Peyer's patch (tissue), 4 donors: ENCODE measurements around the gene ZBTB42. TPM values are rescaled to one million over a fixed set of nuclear protein-coding genes. Genes with fewer than 3 reads are reported as not detected.

ENCODE experiments used
- DNase-seq, 3 donors: peaks; one replicate each; pipeline ENCODE4 v3.0.0-alpha.2; 2017 to 2019
- H3K27ac ChIP-seq, 4 donors: fragments of 200-600 bp; sonication (generic); one replicate each; pipeline ENCODE4 v1.5.1; 2016 to 2019
- H3K27me3 ChIP-seq, 2 donors: fragments of 200-600 bp; sonication (generic); one replicate each; pipeline ENCODE4 v1.5.1; 2019
- H3K36me3 ChIP-seq, 3 donors: fragments of 200-600 bp; sonication (generic); one replicate each; pipeline ENCODE4 v1.5.1; 2016 to 2019
- H3K4me1 ChIP-seq, 4 donors: fragments of 200-600 bp; sonication (generic); one replicate each; pipeline ENCODE4 v1.5.1; 2016 to 2019
- H3K4me3 ChIP-seq, 4 donors: fragments of 200-600 bp; sonication (generic); 1 replicate in 3 of 4; 2 replicates in 1 of 4; pipeline ENCODE4 v1.5.1; 2016 to 2019; ENCODE audit warnings: mild to moderate bottlenecking in 1 of 4
- H3K9me3 ChIP-seq, 4 donors: fragments of 200-600 bp; sonication (generic); one replicate each; pipeline ENCODE4 v1.5.1; 2016 to 2019; ENCODE audit warnings: mild to moderate bottlenecking in 1 of 4
- CTCF ChIP-seq, 6 experiments: fragments of 450-650 bp in 4 of 6; fragments of 200-600 bp in 2 of 6; sonication (generic) in 1 of 6; IDR thresholded peaks; one replicate each; pipeline ENCODE4 v1.5.1; 2017 to 2019; ENCODE audit warnings: antibody characterized with exemption in 6 of 6, mild to moderate bottlenecking in 3 of 6, moderate library complexity in 1 of 6
- POLR2A ChIP-seq, 2 donors: fragments of 450-650 bp; IDR thresholded peaks; one replicate each; pipeline ENCODE4 v1.5.1; 2017; ENCODE audit warnings: antibody characterized with exemption in 2 of 2, mild to moderate bottlenecking in 2 of 2, moderate library complexity in 2 of 2
- total RNA-seq, 4 donors: library from RNA; depleted of rRNA; stranded (reverse); fragments of >200 nt; gene quantifications; one replicate each; pipeline ENCODE4 v1.1.0, GENCODE V29; 2016

The ZBTB42 gene
- total RNA-seq = 10 to 100 TPM in 2 of 4 donors, 1 to 10 TPM in 2; 2.5 to 14.7 (median 10.9) TPM

- H3K9me3 ChIP-seq = no peaks in the 10 kb centered on the region
- H3K36me3 ChIP-seq = no peaks in the 10 kb centered on the region
- peak within 1 kb of the TSS; percentile 90 to 98 (median 94) for H3K27ac ChIP-seq
- peak; percentile 83 to 94 (median 94) for DNase-seq
- H3K4me3 ChIP-seq = peak within 1 kb of the TSS; percentile 66 to 85 (median 75)
- peaks cover 6 to 57% (median 19%) of the 10 kb centered on the region in 4 donors for H3K4me1 ChIP-seq
- TF ChIP-seq POLR2A (IDR thresholded peaks at IDR 0.05) (peak; percentile 63 to 66), CTCF (IDR thresholded peaks at IDR 0.05) (peak in 2 of 6 experiments; percentile 2 to 5)
- H3K27me3 ChIP-seq = no peaks in the 10 kb centered on the region
Observed at GRCh38 chr14:104800771-104801519, at the start of gene ZBTB42. ZBTB42 (plus strand) TSS chr14:104801101; CDS start chr14:104801198, 97 bp downstream.

GRCh38 chr14:104751539-104752422, 49.1 kb upstream of the ZBTB42 start:
- H3K36me3 ChIP-seq = peaks cover 0 to 17% (median 0%) of the 10 kb centered on the region in 3 donors
- H3K4me1 ChIP-seq = peaks cover 0 to 63% (median 16%) of the 10 kb centered on the region in 4 donors
- no peak for DNase-seq
- no peak for TF ChIP-seq CTCF (IDR thresholded peaks at IDR 0.05)
- TF ChIP-seq POLR2A (IDR thresholded peaks at IDR 0.05) = no peak
- H3K27ac ChIP-seq = peak overlapping the region; percentile 80 to 93 (median 90)
- peak overlapping the region; percentile 89 to 99 (median 94) for H3K4me3 ChIP-seq
- H3K27me3 ChIP-seq = no peaks in the 10 kb centered on the region
- H3K9me3 ChIP-seq = no peaks in the 10 kb centered on the region

- DNase-seq = no peak
- Histone ChIP-seq H3K36me3 (peaks cover 0 to 23% (median 0%) of the 10 kb centered on the region in 3 donors), H3K4me1 (peaks cover 0 to 63% (median 16%) of the 10 kb centered on the region in 4 donors), H3K9me3 (no peaks in the 10 kb centered on the region), H3K27me3 (no peaks in the 10 kb centered on the region), H3K4me3 (peak overlapping the region; percentile 89 to 99 (median 94)), H3K27ac (peak overlapping the region; percentile 80 to 93 (median 90))
- TF ChIP-seq CTCF (IDR thresholded peaks at IDR 0.05) (no peak), POLR2A (IDR thresholded peaks at IDR 0.05) (peak; percentile 45 to 49)
Observed at GRCh38 chr14:104752423-104752734, 48.5 kb upstream of the ZBTB42 start.

- Histone ChIP-seq H3K27me3 (no peaks in the 10 kb centered on the region), H3K36me3 (peaks cover 0 to 28% (median 0%) of the 10 kb centered on the region in 3 donors), H3K4me3 (peak within 1 kb of the TSS; percentile 89 to 99 (median 94)), H3K9me3 (no peaks in the 10 kb centered on the region), H3K4me1 (peaks cover 0 to 57% (median 16%) of the 10 kb centered on the region in 4 donors), H3K27ac (peak within 1 kb of the TSS; percentile 80 to 93 (median 90))
- peak; percentile 99 to 100 (median 100) for DNase-seq
- TF ChIP-seq CTCF (IDR thresholded peaks at IDR 0.05) (no peak), POLR2A (IDR thresholded peaks at IDR 0.05) (peak; percentile 86)
Observed at GRCh38 chr14:104752735-104753527, 48.0 kb upstream of the ZBTB42 start, which contains the start of gene SIVA1. SIVA1 (plus strand) TSS chr14:104753147; CDS start chr14:104753202, 55 bp downstream.
